HFFc6 (cell line): Measurements from ENCODE around the gene GPR183. TPM values are rescaled to one million over a fixed set of nuclear protein-coding genes. Genes with fewer than 3 reads are reported as not detected.

Experiments
- DNase-seq: peaks from one replicate; pipeline ENCODE4 v3.0.0-alpha.2; 2018
- H3K27ac Mint-ChIP-seq: 2 replicates; pipeline ENCODE4 v1.8.0; 2020; ENCODE audit warnings: mild to moderate bottlenecking, mixed read lengths
- H3K27me3 Mint-ChIP-seq: 2 replicates; pipeline ENCODE4 v1.8.0; 2021; ENCODE audit warnings: mild to moderate bottlenecking, moderate library complexity, mixed read lengths; ENCODE audit not compliant: insufficient read depth
- H3K36me3 Mint-ChIP-seq: 2 replicates; pipeline ENCODE4 v1.8.0; 2021; ENCODE audit warnings: low read depth, mixed read lengths
- H3K4me1 Mint-ChIP-seq: 2 replicates; pipeline ENCODE4 v1.8.0; 2020; ENCODE audit warnings: low read depth, mixed read lengths
- H3K4me3 Mint-ChIP-seq: 2 replicates; pipeline ENCODE4 v1.8.0; 2020; ENCODE audit warnings: mild to moderate bottlenecking, moderate library complexity, mixed read lengths
- H3K9me3 Mint-ChIP-seq: 2 replicates; pipeline ENCODE4 v1.8.0; 2020; ENCODE audit warnings: mild to moderate bottlenecking, mixed read lengths
- total RNA-seq, 6 experiments: library from RNA; stranded (reverse); fragmentation: NEBNext Ultra II Directional; extraction: Animal tissue kit (Norgen Biotek cat#: 25700); gene quantifications; 2 replicates in 1 of 6; 3 replicates in 5 of 6; pipeline ENCODE4 v1.2.3, GENCODE V29; 2021
- TF ChIP-seq, protein P1 (sequence below): fragments of 200-600 bp; sonication (generic); IDR thresholded peaks from 2 replicates; pipeline ENCODE4 v1.5.0; 2021; ENCODE audit warnings: antibody characterized with exemption, mild to moderate bottlenecking

GPR183 gene
- total RNA-seq, 6 experiments from 2014 or later = 0.17 TPM; not detected in 5

DNA sequence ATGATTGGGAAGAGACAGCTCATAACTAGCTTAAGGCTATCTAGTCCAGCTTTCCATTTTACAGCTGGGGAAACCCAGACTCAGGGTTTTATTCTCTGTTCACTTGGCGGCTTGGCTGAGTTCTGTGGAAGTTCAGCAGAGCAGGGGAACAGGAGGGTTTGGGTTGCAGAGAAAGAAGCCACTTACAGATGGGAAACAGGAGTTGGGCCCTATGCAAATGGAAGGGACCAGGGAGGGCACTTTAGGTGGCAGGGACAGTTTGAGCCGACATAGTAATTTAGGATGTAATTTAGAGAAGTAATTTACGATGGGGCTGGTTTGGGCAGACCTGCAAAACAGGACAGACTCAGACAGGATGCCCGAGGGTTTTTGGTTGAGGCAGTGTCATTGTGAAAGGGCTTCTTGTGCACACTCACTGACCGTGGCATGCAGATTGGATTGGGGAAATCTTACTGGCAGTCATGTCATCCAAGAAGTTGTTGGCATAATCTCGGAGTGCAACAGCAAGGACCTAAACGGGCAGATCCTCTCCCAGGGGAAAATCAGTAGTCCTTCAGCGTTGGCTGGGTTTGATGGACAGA, 47.3 kb upstream of the GPR183 start:
- peak overlapping the region; percentile 38 for H3K27ac Mint-ChIP-seq

DNA sequence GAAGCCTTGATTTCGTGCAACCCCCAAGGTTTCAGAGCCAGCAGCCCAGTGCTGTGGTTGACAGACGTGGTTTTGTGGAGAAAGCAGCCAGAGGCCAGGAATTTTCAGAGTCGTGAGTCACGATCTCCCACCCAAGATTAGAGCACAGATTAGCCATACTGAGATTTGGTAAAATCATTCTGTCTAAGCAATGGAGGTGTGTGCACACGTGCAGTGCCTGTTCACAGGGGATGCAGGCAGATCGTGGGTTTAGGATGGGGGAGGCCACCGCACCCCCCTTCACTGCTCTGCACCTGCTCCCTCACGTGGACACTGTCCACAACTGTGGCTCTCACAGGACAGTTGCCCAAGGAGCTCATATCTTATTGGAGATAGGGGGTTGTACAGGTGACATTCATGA, 46.6 kb upstream of the GPR183 start:
- H3K9me3 Mint-ChIP-seq = no peaks in the 10 kb centered on the region
- TF ChIP-seq, protein P1, sequence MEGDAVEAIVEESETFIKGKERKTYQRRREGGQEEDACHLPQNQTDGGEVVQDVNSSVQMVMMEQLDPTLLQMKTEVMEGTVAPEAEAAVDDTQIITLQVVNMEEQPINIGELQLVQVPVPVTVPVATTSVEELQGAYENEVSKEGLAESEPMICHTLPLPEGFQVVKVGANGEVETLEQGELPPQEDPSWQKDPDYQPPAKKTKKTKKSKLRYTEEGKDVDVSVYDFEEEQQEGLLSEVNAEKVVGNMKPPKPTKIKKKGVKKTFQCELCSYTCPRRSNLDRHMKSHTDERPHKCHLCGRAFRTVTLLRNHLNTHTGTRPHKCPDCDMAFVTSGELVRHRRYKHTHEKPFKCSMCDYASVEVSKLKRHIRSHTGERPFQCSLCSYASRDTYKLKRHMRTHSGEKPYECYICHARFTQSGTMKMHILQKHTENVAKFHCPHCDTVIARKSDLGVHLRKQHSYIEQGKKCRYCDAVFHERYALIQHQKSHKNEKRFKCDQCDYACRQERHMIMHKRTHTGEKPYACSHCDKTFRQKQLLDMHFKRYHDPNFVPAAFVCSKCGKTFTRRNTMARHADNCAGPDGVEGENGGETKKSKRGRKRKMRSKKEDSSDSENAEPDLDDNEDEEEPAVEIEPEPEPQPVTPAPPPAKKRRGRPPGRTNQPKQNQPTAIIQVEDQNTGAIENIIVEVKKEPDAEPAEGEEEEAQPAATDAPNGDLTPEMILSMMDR = no peak
- DNase-seq = peak; percentile 46

More for the DNA sequence above, 47.3 kb upstream of the GPR183 start:
- Mint-ChIP-seq H3K36me3 (peaks cover 48% of the 10 kb centered on the region), H3K9me3 (no peaks in the 10 kb centered on the region), H3K27me3 (peaks cover 8% of the 10 kb centered on the region), H3K4me1 (peaks cover 59% of the 10 kb centered on the region), H3K4me3 (no peak overlapping the region; the same call in 1 of the 2 replicates)
- TF ChIP-seq, protein P1 = no peak
- peak; percentile 28 for DNase-seq

DNA sequence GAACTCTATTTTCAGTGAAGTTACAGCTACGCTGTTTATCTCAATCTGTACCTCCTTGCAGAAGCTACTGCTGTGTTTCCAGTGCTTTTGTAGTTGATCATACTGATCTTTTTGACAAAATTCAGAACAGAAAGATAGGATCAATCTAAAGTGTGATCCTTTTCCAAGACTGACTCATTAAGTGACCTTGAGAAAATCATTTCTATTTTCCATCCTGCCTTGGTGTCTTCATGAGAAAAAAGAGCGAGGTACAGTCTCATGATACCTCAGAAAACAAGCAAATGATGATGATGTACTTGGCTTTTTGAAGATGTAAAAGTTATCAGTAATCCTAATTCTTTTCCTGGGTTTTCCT, 46.0 kb upstream of the GPR183 start:
- Mint-ChIP-seq H3K9me3 (no peaks in the 10 kb centered on the region), H3K36me3 (peaks cover 51% of the 10 kb centered on the region), H3K4me1 (peaks cover 52% of the 10 kb centered on the region), H3K27ac (no peak overlapping the region; the same call in 1 of the 2 replicates), H3K27me3 (peaks cover 4% of the 10 kb centered on the region), H3K4me3 (peak overlapping the region; percentile 58; the same call in 1 of the 2 replicates)
- TF ChIP-seq, protein P1 = no peak
- no peak for DNase-seq

More for the DNA sequence above, 46.6 kb upstream of the GPR183 start:
- Mint-ChIP-seq H3K36me3 (peaks cover 48% of the 10 kb centered on the region), H3K27me3 (peaks cover 7% of the 10 kb centered on the region), H3K4me3 (peak overlapping the region; percentile 58), H3K4me1 (peaks cover 58% of the 10 kb centered on the region), H3K27ac (no peak overlapping the region; the same call in none of the 2 replicates)

DNA sequence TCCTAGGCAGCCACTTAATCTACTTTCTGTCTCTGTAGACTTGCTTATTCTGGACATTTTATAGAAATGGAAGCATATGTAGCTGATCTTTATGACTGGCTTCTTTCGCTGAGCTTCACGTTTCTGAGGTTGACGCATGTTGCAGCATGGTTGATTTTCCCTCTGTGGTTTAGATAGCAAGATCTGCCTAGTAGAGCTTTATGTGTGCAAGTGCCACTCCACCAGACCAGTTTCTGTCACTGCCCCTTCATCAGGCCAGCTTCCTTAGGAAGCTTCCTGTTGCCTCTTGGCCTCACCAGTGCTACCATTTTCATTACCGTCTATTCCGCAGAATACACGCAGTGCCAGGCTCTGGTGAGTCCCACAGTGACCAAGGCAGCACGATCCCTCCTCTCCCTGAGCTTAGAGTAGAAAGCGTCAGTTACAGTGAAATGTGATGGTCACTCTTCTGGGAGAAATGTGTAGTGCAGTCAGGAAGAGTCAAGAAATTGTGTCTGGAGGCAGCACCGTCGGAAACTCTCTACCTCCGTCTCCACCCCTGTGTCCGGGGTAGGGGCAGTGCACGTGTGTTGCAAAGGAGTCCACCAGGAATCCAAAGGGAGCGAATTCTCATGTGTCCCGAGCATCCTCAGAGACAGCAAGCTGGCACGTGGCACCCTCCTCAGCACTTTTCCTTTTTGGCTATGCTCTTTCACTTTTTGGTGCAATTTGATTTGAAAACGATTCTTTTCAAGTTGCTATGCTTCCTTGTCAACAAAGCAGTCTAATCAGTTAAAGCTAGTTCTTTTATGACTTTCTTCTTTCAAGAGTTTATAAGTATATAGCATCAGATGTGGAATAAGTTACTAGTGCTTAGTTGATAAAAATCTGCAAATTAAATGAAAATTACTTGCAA, 45.4 kb upstream of the GPR183 start:
- Mint-ChIP-seq H3K27ac (no peak overlapping the region), H3K4me1 (peaks cover 46% of the 10 kb centered on the region), H3K4me3 (no peak overlapping the region), H3K27me3 (peaks cover 4% of the 10 kb centered on the region), H3K9me3 (no peaks in the 10 kb centered on the region), H3K36me3 (peaks cover 53% of the 10 kb centered on the region)
- no peak for DNase-seq
- TF ChIP-seq, protein P1 = peak; percentile 37

DNA sequence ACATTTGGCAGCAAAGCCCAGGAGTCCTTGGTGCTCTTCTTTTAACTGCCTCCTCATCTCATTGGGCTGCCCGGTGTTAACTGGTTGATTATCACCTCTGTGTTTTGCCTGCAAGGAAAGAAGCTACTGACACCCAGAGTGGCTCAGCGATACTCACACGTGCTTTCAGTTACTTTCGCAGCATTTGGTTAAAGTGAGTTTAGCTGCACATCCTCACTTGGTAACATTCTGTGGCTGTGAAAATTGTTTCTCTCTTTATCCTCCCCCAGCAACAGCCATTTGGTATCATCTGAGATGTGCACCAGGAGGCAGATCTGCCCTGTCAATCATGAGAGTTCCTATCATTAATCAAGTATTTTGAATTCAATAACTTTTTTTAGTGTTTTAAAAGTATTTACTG, 44.6 kb upstream of the GPR183 start:
- TF ChIP-seq, protein P1 = no peak
- Mint-ChIP-seq H3K27ac (no peak overlapping the region), H3K27me3 (peaks cover 4% of the 10 kb centered on the region), H3K9me3 (no peaks in the 10 kb centered on the region), H3K4me3 (no peak overlapping the region), H3K4me1 (peaks cover 38% of the 10 kb centered on the region), H3K36me3 (peaks cover 52% of the 10 kb centered on the region)
- DNase-seq = no peak
